Adrenal gland (tissue), 5 donors: ENCODE data around the gene COL5A1.

Source experiments
- CTCF ChIP-seq, 6 experiments: fragments of 450-650 bp in 4 of 6; fragments of 200-600 bp in 2 of 6; sonication (generic) in 1 of 6; IDR thresholded peaks; 1 replicate in 5 of 6; 2 replicates in 1 of 6; pipeline versions ENCODE4 v1.5.1 to v1.8.0; 2016 to 2021; ENCODE audit warnings: antibody characterized with exemption in 6 of 6, mild to moderate bottlenecking in 2 of 6, moderate library complexity in 1 of 6
- POLR2A ChIP-seq, 2 donors: fragments of 450-650 bp; IDR thresholded peaks; one replicate each; pipeline ENCODE4 v1.6.1; 2017; ENCODE audit warnings: antibody characterized with exemption in 2 of 2, mild to moderate bottlenecking in 2 of 2, moderate library complexity in 1 of 2
- donor health status: DM: no; HTN: no; CAD: no.

GRCh38 chr9:134657666-134658377, 16.2 kb downstream of the COL5A1 start:
- TF ChIP-seq POLR2A (IDR thresholded peaks at IDR 0.05) (no peak), CTCF (IDR thresholded peaks at IDR 0.05) (no peak)
